Keratinocyte (primary cell): Measurements from ENCODE around the gene ALB. TPM values are rescaled to one million over a fixed set of nuclear protein-coding genes. Genes with fewer than 3 reads are reported as not detected.

Experiments used
- DNase-seq: peaks from one replicate; pipeline ENCODE4 v3.0.0-alpha.2; 2011; ENCODE audit warnings: low read depth, missing footprints, low spot score
- FAIRE-seq: peaks from 2 replicates; lab custom pipeline; 2011; peaks lifted over from hg19 to GRCh38; lab: Jason Lieb, UNC
- H2AFZ ChIP-seq: 2 replicates; pipeline ENCODE4 v1.6.0; 2012; ENCODE audit warnings: low read length, control low read depth, inconsistent platforms; ENCODE audit not compliant: control insufficient read depth
- H3K27ac ChIP-seq: 2 replicates; pipeline ENCODE4 v1.5.1; 2011; ENCODE audit warnings: low read length; ENCODE audit not compliant: control insufficient read depth, insufficient read depth
- H3K27me3 ChIP-seq: 3 replicates; pipeline ENCODE4 v1.6.0; 2011; ENCODE audit warnings: low read length; ENCODE audit not compliant: control insufficient read depth, insufficient read depth; ENCODE audit errors: extremely low read depth
- H3K36me3 ChIP-seq, 2 experiments: 2 replicates in 1 of 2; 3 replicates in 1 of 2; pipeline ENCODE4 v1.5.1; 2011; ENCODE audit warnings: low read length in 2 of 2, mild to moderate bottlenecking in 1 of 2; ENCODE audit not compliant: control insufficient read depth in 2 of 2, insufficient read depth in 2 of 2; ENCODE audit errors: extremely low read depth in 1 of 2
- H3K4me1 ChIP-seq: 3 replicates; pipeline ENCODE4 v1.5.1; 2011; ENCODE audit warnings: low read length; ENCODE audit not compliant: control insufficient read depth, insufficient read depth; ENCODE audit errors: extremely low read depth
- H3K4me2 ChIP-seq: 3 replicates; pipeline ENCODE4 v1.6.0; 2011; ENCODE audit warnings: low read depth, low read length; ENCODE audit not compliant: control insufficient read depth, insufficient read depth; ENCODE audit errors: extremely low read depth
- H3K4me3 ChIP-seq, 3 experiments: fragments of 200-600 bp in 1 of 3; sonication (generic) in 1 of 3; 2 replicates in 2 of 3; 3 replicates in 1 of 3; pipeline ENCODE4 v1.5.1; 2011 to 2016; ENCODE audit warnings: low read length in 3 of 3, mild to moderate bottlenecking in 3 of 3, control low read depth in 2 of 3, inconsistent platforms in 1 of 3, low read depth in 1 of 3, mixed read lengths in 1 of 3, mixed run types in 1 of 3, moderate library complexity in 1 of 3; ENCODE audit not compliant: control insufficient read depth in 2 of 3, insufficient read depth in 2 of 3; ENCODE audit errors: extremely low read depth in 1 of 3
- H3K79me2 ChIP-seq: 2 replicates; pipeline ENCODE4 v1.6.0; 2012; ENCODE audit warnings: low read length; ENCODE audit not compliant: control insufficient read depth, insufficient read depth
- H3K9ac ChIP-seq: 3 replicates; pipeline ENCODE4 v1.6.0; 2011; ENCODE audit warnings: low read length; ENCODE audit not compliant: control insufficient read depth, insufficient read depth; ENCODE audit errors: extremely low read depth
- H3K9me1 ChIP-seq: 3 replicates; pipeline ENCODE4 v1.6.0; 2011; ENCODE audit warnings: low read length; ENCODE audit not compliant: control insufficient read depth, insufficient read depth; ENCODE audit errors: extremely low read depth
- H3K9me3 ChIP-seq: 2 replicates; pipeline ENCODE4 v1.5.1; 2012; ENCODE audit warnings: low read depth, low read length; ENCODE audit not compliant: control insufficient read depth
- H4K20me1 ChIP-seq: 3 replicates; pipeline ENCODE4 v1.6.0; 2011; ENCODE audit warnings: low read length; ENCODE audit not compliant: control insufficient read depth, insufficient read depth; ENCODE audit errors: extremely low read depth
- EZH2 ChIP-seq: IDR thresholded peaks from one replicate; pipeline ENCODE4 v1.6.1; 2012; ENCODE audit warnings: inconsistent platforms, mild to moderate bottlenecking, low read length, moderate library complexity
- dilution Hi-C: fragments of 300-500 bp; cut with MboI; formaldehyde crosslinking; loops from one replicate; pipeline ENCODE4 v1.7.0; 2020; ENCODE audit warnings: low sequenced_read_pairs; ENCODE audit not compliant: extremely low pct_ligation_motif_present
- polyA plus RNA-seq, 5 experiments: library from polyadenylated mRNA; depleted of rRNA in 3 of 5; stranded (reverse) in 3 of 5; stranded (forward) in 1 of 5; unstranded in 1 of 5; fragments of >200 nt; gene quantifications; 1 replicate in 1 of 5; 2 replicates in 3 of 5; 3 replicates in 1 of 5; pipeline versions ENCODE4 v1.2.1 to v1.2.3, GENCODE V29; 2011 to 2012; ENCODE audit warnings: missing spikeins in 2 of 5, low read depth in 1 of 5, low replicate concordance in 1 of 5
- TF ChIP-seq, protein P1 (sequence below), 3 experiments: IDR thresholded peaks in 1 of 3; conservative IDR thresholded peaks in 1 of 3; optimal IDR thresholded peaks in 1 of 3; 2 replicates in 2 of 3; 3 replicates in 1 of 3; pipeline versions ENCODE3 to v1.5.1; 2011; ENCODE audit warnings: low read length in 3 of 3, mild to moderate bottlenecking in 3 of 3, moderate library complexity in 2 of 3, control low read depth in 1 of 3, inconsistent platforms in 1 of 3; ENCODE audit not compliant: insufficient read depth in 2 of 3; ENCODE audit errors: extremely low read depth in 1 of 3

Gene ALB
- polyA plus RNA-seq, 1 donor (not counting 4 experiments of a cell fraction or from before 2014, with no cell fraction given) = not detected

GRCh38 chr4:73417973-73418372 lies 13.9 kb downstream of the ALB start:
- Histone ChIP-seq H3K9me1 (no peaks in the 10 kb centered on the region), H3K36me3 (no peaks in the 10 kb centered on the region), H4K20me1 (no peaks in the 10 kb centered on the region), H3K9ac (no peak overlapping the region), H3K4me3 (no peak overlapping the region), H3K4me2 (no peak overlapping the region), H3K79me2 (no peaks in the 10 kb centered on the region), H3K4me1 (no peaks in the 10 kb centered on the region), H2AFZ (no peak overlapping the region), H3K9me3 (no peaks in the 10 kb centered on the region), H3K27me3 (no peaks in the 10 kb centered on the region), H3K27ac (no peak overlapping the region)
- TF ChIP-seq, protein P1, sequence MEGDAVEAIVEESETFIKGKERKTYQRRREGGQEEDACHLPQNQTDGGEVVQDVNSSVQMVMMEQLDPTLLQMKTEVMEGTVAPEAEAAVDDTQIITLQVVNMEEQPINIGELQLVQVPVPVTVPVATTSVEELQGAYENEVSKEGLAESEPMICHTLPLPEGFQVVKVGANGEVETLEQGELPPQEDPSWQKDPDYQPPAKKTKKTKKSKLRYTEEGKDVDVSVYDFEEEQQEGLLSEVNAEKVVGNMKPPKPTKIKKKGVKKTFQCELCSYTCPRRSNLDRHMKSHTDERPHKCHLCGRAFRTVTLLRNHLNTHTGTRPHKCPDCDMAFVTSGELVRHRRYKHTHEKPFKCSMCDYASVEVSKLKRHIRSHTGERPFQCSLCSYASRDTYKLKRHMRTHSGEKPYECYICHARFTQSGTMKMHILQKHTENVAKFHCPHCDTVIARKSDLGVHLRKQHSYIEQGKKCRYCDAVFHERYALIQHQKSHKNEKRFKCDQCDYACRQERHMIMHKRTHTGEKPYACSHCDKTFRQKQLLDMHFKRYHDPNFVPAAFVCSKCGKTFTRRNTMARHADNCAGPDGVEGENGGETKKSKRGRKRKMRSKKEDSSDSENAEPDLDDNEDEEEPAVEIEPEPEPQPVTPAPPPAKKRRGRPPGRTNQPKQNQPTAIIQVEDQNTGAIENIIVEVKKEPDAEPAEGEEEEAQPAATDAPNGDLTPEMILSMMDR (optimal IDR thresholded peaks at IDR 0.05 in 1 of 3, IDR thresholded peaks at IDR 0.05 in 1 of 3, conservative IDR thresholded peaks at IDR 0.05 in 1 of 3; ENCODE audit: extremely low read depth in 1 of 3, insufficient read depth in 2 of 3, low read length in 3 of 3) = no peak
- no peak for TF ChIP-seq EZH2
- dilution Hi-C loops = no loop called here
- DNase-seq (no peak), FAIRE-seq (no peak)

DNA sequence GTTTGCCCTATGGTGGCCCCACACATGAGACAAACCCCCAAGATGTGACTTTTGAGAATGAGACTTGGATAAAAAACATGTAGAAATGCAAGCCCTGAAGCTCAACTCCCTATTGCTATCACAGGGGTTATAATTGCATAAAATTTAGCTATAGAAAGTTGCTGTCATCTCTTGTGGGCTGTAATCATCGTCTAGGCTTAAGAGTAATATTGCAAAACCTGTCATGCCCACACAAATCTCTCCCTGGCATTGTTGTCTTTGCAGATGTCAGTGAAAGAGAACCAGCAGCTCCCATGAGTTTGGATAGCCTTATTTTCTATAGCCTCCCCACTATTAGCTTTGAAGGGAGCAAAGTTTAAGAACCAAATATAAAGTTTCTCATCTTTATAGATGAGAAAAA lies 14.6 kb downstream of the ALB start:
- Histone ChIP-seq H3K4me3 (no peak overlapping the region), H3K27ac (no peak overlapping the region), H3K36me3 (no peaks in the 10 kb centered on the region), H3K9ac (no peak overlapping the region), H3K9me1 (no peaks in the 10 kb centered on the region), H3K9me3 (no peaks in the 10 kb centered on the region), H3K79me2 (no peaks in the 10 kb centered on the region), H3K4me1 (no peaks in the 10 kb centered on the region), H2AFZ (no peak overlapping the region), H3K27me3 (no peaks in the 10 kb centered on the region), H3K4me2 (no peak overlapping the region), H4K20me1 (no peaks in the 10 kb centered on the region)
- dilution Hi-C loops = no loop called here
- TF ChIP-seq EZH2 = no peak
- TF ChIP-seq, protein P1 (optimal IDR thresholded peaks at IDR 0.05 in 1 of 3, IDR thresholded peaks at IDR 0.05 in 1 of 3, conservative IDR thresholded peaks at IDR 0.05 in 1 of 3; ENCODE audit: extremely low read depth in 1 of 3, insufficient read depth in 2 of 3, low read length in 3 of 3) = no peak
- no peak for FAIRE-seq
- no peak for DNase-seq
